HepG2 (cell line): Measurements from ENCODE around the gene IVD. TPM values are rescaled to one million over a fixed set of nuclear protein-coding genes. Genes with fewer than 3 reads are reported as not detected.

ENCODE experiments used
- ATF7-NPFF ChIP-seq: sonication (generic); formaldehyde crosslinking; IDR thresholded peaks from 2 replicates; pipeline ENCODE4 v1.8.1; 2023; ENCODE audit warnings: mild to moderate bottlenecking, low read depth, missing genetic modification reagents, moderate library complexity
- HNF4A ChIP-seq: sonication (generic); formaldehyde crosslinking; IDR thresholded peaks from 2 replicates; pipeline ENCODE4 v1.4.0; 2020; ENCODE audit warnings: missing genetic modification reagents
- HOXD1 ChIP-seq: sonication (generic); formaldehyde crosslinking; IDR thresholded peaks from 2 replicates; pipeline ENCODE4 v1.5.0; 2020; ENCODE audit warnings: missing genetic modification reagents
- MAZ ChIP-seq, 2 experiments: sonication (generic) in 1 of 2; formaldehyde crosslinking in 1 of 2; IDR thresholded peaks; 2 replicates each; pipeline versions ENCODE4 v1.5.0 to v1.6.1; 2012 to 2020; ENCODE audit warnings: low read depth in 2 of 2, mild to moderate bottlenecking in 2 of 2, borderline replicate concordance in 1 of 2, improper control_type of control experiment in 1 of 2, low read length in 1 of 2, missing genetic modification reagents in 1 of 2, moderate library complexity in 1 of 2
- POLR2AphosphoS2 ChIP-seq: IDR thresholded peaks from 2 replicates; pipeline ENCODE4 v1.6.1; 2011; ENCODE audit warnings: low read depth, low read length, improper control_type of control experiment
- PRPF4 ChIP-seq: fragments of 200-400 bp; formaldehyde crosslinking; IDR thresholded peaks from 2 replicates; pipeline ENCODE4 v1.6.1; 2016; ENCODE audit warnings: low read length, low read depth; ENCODE audit not compliant: poor library complexity, severe bottlenecking
- SMAD9 ChIP-seq: sonication (generic); formaldehyde crosslinking; IDR thresholded peaks from 2 replicates; pipeline ENCODE4 v1.5.1; 2020; ENCODE audit warnings: mild to moderate bottlenecking, missing genetic modification reagents
- SRSF4 ChIP-seq: fragments of 200-400 bp; formaldehyde crosslinking; IDR thresholded peaks from one replicate; pipeline ENCODE4 v1.6.1; 2018; ENCODE audit warnings: mild to moderate bottlenecking, low read depth, low read length, moderate library complexity; ENCODE audit not compliant: poor library complexity, severe bottlenecking
- STAT5B ChIP-seq: sonication (generic); formaldehyde crosslinking; IDR thresholded peaks from 2 replicates; pipeline ENCODE4 v1.4.0; 2020; ENCODE audit warnings: missing genetic modification reagents
- ZBTB7B ChIP-seq: sonication (generic); formaldehyde crosslinking; IDR thresholded peaks from 2 replicates; pipeline ENCODE4 v1.4.0; 2020; ENCODE audit warnings: missing genetic modification reagents
- ZFP90 ChIP-seq: sonication (generic); formaldehyde crosslinking; IDR thresholded peaks from 2 replicates; pipeline ENCODE4 v1.8.0; 2022; ENCODE audit warnings: missing genetic modification reagents, mild to moderate bottlenecking, inconsistent platforms, borderline replicate concordance
- polyA plus RNA-seq, 8 experiments: library from polyadenylated mRNA; depleted of rRNA in 3 of 8; stranded (reverse) in 7 of 8; unstranded in 1 of 8; fragments of >200 nt; fragmentation: Illumina TruSeq in 4 of 8; extraction: Trizol in 4 of 8; gene quantifications; 2 replicates each; pipeline versions ENCODE4 v1.2.1 to v1.2.3, GENCODE V29; 2011 to 2016; ENCODE audit warnings: low read depth in 4 of 8, missing spikeins in 1 of 8, mixed read lengths in 1 of 8; ENCODE audit not compliant: insufficient read depth in 1 of 8
- total RNA-seq, 5 experiments: library from RNA; depleted of rRNA; stranded (reverse); fragments of >200 nt; fragmentation: Illumina TruSeq; extraction: Trizol; gene quantifications; 2 replicates each; pipeline ENCODE4 v1.2.3, GENCODE V29; 2016; ENCODE audit warnings: low read depth in 1 of 5
- TF ChIP-seq, protein P1 (sequence below): sonication (generic); formaldehyde crosslinking; IDR thresholded peaks from 2 replicates; pipeline ENCODE4 v1.4.0; 2020; ENCODE audit warnings: missing genetic modification reagents
- TF ChIP-seq, protein P2 (sequence below): sonication (generic); formaldehyde crosslinking; IDR thresholded peaks from 2 replicates; pipeline ENCODE4 v1.4.0; 2020; ENCODE audit warnings: mild to moderate bottlenecking, missing genetic modification reagents, borderline replicate concordance
- TF ChIP-seq, protein P3 (sequence below): sonication (generic); formaldehyde crosslinking; IDR thresholded peaks from 2 replicates; pipeline ENCODE4 v1.5.0; 2020; ENCODE audit warnings: missing genetic modification reagents
- TF ChIP-seq, protein P4 (sequence below): sonication (generic); formaldehyde crosslinking; IDR thresholded peaks from 2 replicates; pipeline ENCODE4 v1.5.1; 2020; ENCODE audit warnings: mild to moderate bottlenecking, missing genetic modification reagents, borderline replicate concordance
- TF ChIP-seq, protein P5 (sequence below): IDR thresholded peaks from 2 replicates; pipeline ENCODE4 v1.6.1; 2016; ENCODE audit warnings: missing genetic modification reagents, missing compliant biosample characterization

IVD gene
- total and polyA plus RNA-seq, 2 of the 13 experiments (the other 11 are each of a cell fraction or from before 2014, with no cell fraction given) = 48.0 to 53.9 TPM

DNA sequence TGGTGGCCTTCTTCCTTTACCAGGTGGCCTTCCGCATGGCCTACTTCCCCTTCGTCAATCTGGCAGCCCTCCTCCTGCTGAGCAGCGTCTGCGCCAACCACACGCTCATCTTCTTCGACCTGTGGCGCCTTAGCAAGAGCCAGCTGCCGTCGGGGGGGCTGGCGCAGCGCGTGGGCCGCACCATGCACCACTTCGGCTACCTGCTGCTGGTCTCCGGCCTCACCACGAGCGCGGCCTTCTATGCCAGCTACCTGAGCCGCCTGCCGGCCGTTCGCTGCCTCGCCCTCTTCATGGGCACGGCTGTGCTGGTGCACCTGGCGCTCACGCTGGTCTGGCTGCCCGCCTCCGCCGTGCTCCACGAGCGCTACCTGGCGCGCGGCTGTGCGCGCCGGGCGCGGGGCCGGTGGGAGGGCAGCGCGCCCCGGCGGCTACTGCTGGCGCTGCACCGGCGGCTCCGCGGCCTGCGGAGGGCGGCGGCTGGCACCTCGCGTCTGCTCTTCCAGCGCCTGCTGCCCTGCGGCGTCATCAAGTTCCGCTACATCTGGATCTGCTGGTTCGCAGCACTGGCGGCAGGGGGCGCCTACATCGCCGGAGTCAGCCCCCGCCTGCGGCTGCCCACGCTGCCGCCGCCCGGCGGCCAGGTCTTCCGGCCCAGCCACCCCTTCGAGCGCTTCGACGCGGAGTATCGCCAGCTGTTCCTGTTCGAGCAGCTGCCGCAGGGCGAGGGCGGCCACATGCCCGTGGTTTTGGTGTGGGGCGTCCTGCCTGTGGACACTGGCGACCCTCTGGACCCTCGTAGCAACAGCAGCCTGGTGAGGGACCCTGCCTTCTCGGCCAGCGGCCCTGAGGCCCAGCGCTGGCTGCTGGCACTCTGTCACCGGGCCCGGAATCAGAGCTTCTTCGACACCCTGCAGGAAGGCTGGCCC lies 37.6 kb upstream of the IVD start (continued):
- TF ChIP-seq, protein P1, sequence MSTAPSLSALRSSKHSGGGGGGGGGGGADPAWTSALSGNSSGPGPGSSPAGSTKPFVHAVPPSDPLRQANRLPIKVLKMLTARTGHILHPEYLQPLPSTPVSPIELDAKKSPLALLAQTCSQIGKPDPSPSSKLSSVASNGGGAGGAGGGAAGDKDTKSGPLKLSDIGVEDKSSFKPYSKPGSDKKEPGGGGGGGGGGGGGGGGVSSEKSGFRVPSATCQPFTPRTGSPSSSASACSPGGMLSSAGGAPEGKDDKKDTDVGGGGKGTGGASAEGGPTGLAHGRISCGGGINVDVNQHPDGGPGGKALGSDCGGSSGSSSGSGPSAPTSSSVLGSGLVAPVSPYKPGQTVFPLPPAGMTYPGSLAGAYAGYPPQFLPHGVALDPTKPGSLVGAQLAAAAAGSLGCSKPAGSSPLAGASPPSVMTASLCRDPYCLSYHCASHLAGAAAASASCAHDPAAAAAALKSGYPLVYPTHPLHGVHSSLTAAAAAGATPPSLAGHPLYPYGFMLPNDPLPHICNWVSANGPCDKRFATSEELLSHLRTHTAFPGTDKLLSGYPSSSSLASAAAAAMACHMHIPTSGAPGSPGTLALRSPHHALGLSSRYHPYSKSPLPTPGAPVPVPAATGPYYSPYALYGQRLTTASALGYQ (CRISPR knock-in tag) = peak; percentile 86
- TF ChIP-seq, protein P2, sequence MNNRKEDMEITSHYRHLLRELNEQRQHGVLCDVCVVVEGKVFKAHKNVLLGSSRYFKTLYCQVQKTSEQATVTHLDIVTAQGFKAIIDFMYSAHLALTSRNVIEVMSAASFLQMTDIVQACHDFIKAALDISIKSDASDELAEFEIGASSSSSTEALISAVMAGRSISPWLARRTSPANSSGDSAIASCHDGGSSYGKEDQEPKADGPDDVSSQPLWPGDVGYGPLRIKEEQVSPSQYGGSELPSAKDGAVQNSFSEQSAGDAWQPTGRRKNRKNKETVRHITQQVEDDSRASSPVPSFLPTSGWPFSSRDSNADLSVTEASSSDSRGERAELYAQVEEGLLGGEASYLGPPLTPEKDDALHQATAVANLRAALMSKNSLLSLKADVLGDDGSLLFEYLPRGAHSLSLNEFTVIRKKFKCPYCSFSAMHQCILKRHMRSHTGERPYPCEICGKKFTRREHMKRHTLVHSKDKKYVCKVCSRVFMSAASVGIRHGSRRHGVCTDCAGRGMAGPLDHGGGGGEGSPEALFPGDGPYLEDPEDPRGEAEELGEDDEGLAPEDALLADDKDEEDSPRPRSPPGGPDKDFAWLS (CRISPR knock-in tag) = no peak
- TF ChIP-seq ZBTB7B (CRISPR knock-in tag) (peak; percentile 78), SRSF4 (no peak), HNF4A (CRISPR knock-in tag) (0 out of 2 replicates have a peak, but pooled peaks have one; percentile 5), MAZ (IDR thresholded peaks at IDR 0.05; ENCODE audit: borderline replicate concordance, low read depth, low read length) (peak; percentile 88), MAZ (CRISPR knock-in tag; IDR thresholded peaks at IDR 0.05; ENCODE audit: low read depth) (peak; percentile 87), PRPF4 (no peak), ATF7-NPFF (peak; percentile 98), STAT5B (peak; percentile 91; the same call in 1 of the 2 replicates), ZFP90 (peak; percentile 95; the same call in 1 of the 2 replicates), HOXD1 (CRISPR knock-in tag) (peak; percentile 93), POLR2AphosphoS2 (no peak), SMAD9 (CRISPR knock-in tag) (no peak)
- TF ChIP-seq, protein P3, sequence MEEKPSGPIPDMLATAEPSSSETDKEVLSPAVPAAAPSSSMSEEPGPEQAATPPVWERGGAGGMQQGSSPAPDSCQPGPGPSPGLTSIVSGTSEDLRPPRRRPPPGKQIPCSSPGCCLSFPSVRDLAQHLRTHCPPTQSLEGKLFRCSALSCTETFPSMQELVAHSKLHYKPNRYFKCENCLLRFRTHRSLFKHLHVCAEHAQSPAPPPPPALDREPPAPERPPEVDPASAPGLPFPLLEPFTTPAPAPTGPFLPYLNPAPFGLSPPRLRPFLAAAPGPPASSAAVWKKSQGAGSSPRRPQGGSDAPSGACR (CRISPR knock-in tag) = no peak
- TF ChIP-seq, protein P4, sequence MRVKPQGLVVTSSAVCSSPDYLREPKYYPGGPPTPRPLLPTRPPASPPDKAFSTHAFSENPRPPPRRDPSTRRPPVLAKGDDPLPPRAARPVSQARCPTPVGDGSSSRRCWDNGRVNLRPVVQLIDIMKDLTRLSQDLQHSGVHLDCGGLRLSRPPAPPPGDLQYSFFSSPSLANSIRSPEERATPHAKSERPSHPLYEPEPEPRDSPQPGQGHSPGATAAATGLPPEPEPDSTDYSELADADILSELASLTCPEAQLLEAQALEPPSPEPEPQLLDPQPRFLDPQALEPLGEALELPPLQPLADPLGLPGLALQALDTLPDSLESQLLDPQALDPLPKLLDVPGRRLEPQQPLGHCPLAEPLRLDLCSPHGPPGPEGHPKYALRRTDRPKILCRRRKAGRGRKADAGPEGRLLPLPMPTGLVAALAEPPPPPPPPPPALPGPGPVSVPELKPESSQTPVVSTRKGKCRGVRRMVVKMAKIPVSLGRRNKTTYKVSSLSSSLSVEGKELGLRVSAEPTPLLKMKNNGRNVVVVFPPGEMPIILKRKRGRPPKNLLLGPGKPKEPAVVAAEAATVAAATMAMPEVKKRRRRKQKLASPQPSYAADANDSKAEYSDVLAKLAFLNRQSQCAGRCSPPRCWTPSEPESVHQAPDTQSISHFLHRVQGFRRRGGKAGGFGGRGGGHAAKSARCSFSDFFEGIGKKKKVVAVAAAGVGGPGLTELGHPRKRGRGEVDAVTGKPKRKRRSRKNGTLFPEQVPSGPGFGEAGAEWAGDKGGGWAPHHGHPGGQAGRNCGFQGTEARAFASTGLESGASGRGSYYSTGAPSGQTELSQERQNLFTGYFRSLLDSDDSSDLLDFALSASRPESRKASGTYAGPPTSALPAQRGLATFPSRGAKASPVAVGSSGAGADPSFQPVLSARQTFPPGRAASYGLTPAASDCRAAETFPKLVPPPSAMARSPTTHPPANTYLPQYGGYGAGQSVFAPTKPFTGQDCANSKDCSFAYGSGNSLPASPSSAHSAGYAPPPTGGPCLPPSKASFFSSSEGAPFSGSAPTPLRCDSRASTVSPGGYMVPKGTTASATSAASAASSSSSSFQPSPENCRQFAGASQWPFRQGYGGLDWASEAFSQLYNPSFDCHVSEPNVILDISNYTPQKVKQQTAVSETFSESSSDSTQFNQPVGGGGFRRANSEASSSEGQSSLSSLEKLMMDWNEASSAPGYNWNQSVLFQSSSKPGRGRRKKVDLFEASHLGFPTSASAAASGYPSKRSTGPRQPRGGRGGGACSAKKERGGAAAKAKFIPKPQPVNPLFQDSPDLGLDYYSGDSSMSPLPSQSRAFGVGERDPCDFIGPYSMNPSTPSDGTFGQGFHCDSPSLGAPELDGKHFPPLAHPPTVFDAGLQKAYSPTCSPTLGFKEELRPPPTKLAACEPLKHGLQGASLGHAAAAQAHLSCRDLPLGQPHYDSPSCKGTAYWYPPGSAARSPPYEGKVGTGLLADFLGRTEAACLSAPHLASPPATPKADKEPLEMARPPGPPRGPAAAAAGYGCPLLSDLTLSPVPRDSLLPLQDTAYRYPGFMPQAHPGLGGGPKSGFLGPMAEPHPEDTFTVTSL (CRISPR knock-in tag) = peak; percentile 53; the same call in 1 of the 2 replicates
- TF ChIP-seq, protein P5, sequence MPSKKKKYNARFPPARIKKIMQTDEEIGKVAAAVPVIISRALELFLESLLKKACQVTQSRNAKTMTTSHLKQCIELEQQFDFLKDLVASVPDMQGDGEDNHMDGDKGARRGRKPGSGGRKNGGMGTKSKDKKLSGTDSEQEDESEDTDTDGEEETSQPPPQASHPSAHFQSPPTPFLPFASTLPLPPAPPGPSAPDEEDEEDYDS = peak; percentile 30; the same call in 1 of the 2 replicates
